Measurements from ENCODE around the gene CEP57L1.
"Not testable (repeated sequence)": the region's sequence is repeated elsewhere in the genome, so short reads cannot be mapped to it uniquely, and the experiment has no call there.

DNA sequence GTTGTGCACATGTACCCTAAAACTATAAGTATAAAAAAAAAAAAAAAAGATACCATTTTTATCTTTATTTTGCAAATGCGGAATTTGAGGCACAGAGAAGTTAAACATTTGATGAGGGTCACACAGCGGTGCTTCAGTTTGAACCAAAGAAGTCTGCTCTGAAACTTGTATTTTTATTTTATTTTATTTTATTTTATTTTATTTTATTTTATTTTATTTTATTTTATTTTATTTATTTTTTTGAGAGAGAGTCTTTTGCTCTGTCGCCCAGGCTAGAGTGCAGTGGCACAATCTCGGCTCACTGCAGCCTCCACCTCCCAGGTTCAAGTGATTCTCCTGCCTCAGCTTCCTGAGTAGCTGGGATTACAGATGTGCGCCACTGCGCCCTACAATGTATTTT is 41.2 kb downstream of the CEP57L1 start:
- TF ChIP-seq EZH2 (IDR thresholded peaks at IDR 0.05; ENCODE audit: insufficient read depth, poor library complexity, severe bottlenecking); EZH2phosphoT487 (IDR thresholded peaks at IDR 0.05; ENCODE audit: insufficient read depth, low read depth): not testable (repeated sequence)
